ENCODE measurements around the gene GBE1.

Gene GBE1

DNA sequence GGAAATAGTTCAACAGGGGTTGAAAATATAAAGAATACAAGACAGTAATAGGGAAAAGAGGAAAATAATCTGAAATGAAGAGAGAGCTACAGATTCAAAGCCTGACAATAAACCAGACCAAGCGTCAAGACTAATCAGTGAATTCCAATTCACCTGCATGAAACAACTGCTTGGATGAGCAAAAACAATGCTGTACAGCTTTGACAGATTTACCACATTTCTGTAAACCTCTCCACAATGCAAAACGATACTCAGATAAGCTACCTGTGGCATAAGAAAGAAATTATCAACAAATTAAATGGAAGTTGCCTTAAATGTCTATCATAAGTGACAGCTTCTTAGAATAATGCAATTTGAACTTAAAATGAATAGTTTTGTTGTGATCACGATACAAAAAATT is 65.4 kb downstream of the GBE1 start:
- no peak for DNase-seq

DNA sequence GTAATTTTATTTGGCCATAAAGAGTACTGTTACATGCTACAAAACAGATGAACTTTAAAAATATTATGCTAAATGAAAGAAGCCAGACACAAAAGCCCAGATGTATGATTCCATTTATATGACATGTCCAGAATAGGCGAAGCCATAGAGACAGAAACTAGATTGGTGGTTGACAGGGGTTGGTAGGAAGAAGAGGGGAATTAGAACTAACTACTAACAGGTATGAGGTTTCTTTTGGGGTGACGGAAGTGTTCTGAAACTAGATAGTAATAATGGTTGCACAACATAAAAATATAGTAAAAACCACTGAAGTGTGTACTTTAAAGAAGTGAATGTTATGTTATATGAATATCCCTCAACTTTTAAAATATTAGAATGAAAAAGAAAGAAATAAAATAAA is 66.1 kb downstream of the GBE1 start:
- no peak for DNase-seq

DNA sequence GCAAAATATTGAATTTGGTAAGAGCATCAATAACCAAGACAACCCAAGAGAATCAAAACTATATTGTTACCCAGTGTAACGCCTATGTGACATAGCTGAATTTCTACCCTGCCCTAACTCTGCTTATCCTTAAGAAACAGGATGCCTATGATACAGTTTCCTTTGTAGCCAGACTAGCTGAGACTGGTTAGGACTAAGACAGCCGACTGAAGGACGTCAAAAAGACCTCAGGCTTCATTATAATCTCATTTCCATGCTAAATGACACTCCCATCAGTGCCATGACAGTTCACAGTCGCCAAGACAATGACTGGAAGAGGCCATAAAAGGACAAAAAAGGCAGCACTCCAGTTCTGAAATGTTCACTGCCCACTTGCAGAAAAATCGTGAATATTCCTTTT is 66.8 kb downstream of the GBE1 start:
- DNase-seq = no peak

GRCh38 chr3:81692766-81693165 is 68.7 kb downstream of the GBE1 start:
- no peak for DNase-seq

- no peak for DNase-seq
These were observed 71.8 kb downstream of the GBE1 start for GRCh38 chr3:81689617-81690016.

GRCh38 chr3:81684751-81685395 is 76.6 kb downstream of the GBE1 start:
- no peak for DNase-seq

DNA sequence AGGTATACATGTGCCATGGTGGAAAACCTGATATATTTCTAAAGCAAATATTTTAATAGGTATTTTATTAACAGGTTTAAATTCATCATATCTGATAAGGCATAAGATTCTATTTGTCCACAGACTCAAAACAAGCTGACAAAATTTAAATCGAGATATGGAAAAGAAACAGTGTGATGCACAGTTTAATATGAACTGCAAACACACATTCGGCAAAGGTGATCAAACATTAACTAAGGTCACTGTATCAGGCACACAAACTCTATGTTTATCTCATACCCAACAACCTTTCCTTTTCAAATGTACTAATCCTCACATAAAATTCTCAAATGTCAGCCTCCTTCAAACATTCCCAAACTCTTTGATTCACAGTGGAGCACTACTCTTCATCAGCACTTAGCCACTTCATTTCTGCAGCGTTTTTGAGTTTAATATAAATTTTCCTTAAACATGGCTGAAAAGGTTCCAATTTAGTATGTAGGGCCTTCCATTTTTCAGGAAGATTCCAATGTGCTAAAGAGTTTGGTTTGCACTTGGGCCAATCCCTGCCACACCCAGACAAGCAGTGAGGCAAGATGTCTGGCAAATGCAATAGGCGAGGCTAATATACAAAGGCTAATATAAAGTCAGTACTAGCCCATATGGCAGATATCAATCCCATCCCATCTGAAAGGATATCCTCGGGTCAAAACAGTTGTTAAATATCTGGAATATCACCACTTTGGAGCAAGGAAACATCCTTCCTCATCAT is 84.6 kb downstream of the GBE1 start:
- no peak for DNase-seq

GRCh38 chr3:81674690-81675089 is 86.8 kb downstream of the GBE1 start:
- DNase-seq = no peak

GRCh38 chr3:81668283-81668682 is 93.2 kb downstream of the GBE1 start:
- DNase-seq = no peak

- peak; percentile 46 to 54 for DNase-seq
These were observed 94.8 kb downstream of the GBE1 start for GRCh38 chr3:81666502-81667121.

DNA sequence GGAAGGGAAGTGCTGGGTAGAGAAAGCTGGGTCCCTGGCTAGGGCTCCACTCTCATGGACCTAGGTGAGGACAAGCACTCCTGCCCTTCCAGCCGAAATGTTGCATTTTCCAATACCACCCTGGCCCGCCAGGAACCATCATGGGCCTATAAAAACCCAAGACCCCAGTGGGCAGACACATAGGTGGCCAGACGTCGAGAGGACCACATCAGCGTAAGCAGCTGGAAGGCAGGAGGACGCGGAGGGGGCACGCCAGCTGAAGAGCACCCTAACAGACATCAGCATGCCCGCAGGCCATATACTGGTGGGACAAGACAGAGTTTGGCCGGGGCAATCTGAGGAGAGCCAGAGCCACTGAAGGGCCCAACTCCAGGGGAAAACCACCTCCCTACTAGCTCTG is 98.3 kb downstream of the GBE1 start:
- DNase-seq = no peak

DNA sequence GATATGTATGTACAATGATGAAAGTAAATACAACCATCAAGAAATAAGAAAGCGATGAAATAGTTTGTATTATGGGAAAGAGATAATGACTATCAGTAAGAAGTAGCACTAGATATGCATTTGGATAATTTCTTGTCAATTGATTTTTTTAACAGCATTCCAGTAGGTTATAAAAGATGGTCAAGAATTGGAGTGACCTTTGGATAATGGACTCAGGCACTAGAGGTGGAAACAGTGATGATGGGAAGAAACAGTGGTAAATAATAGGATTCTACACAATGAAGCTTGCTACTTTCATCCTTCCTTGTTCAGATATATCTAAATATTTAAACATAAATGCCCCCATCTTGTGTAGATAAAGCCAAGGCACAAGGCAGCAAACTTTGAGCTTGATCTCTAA is 101.4 kb downstream of the GBE1 start:
- no peak for DNase-seq

GRCh38 chr3:81658322-81658997 is 103.0 kb downstream of the GBE1 start:
- DNase-seq = no peak

- no peak for DNase-seq
These were observed 110.3 kb downstream of the GBE1 start for GRCh38 chr3:81651139-81651538.

DNA sequence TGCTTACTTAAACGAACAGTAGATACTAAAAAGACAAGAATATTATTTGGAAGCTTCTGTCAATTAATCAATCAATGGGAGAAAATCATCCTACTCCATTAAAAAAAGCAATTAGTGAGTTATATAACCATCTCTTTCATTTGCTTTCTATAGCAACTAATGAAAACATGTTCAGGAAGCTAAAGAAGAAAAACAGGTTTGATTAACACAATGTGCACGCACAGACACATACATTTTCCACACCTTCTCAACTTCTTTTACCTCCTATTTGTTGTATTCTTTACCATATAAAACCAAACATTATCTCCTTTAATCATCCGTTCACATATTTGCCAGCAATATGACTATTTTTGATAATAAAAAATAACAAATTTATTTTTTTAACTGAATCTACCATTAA is 111.3 kb downstream of the GBE1 start:
- no peak for DNase-seq

GRCh38 chr3:81645248-81645647 is 116.2 kb downstream of the GBE1 start:
- no peak for DNase-seq

- DNase-seq = peak; percentile 36 to 46
These were observed 117.7 kb downstream of the GBE1 start for GRCh38 chr3:81643721-81644120.

GRCh38 chr3:81638480-81638879 is 123.0 kb downstream of the GBE1 start:
- DNase-seq = no peak

GRCh38 chr3:81632659-81633058 is 128.8 kb downstream of the GBE1 start:
- no peak for DNase-seq

DNA sequence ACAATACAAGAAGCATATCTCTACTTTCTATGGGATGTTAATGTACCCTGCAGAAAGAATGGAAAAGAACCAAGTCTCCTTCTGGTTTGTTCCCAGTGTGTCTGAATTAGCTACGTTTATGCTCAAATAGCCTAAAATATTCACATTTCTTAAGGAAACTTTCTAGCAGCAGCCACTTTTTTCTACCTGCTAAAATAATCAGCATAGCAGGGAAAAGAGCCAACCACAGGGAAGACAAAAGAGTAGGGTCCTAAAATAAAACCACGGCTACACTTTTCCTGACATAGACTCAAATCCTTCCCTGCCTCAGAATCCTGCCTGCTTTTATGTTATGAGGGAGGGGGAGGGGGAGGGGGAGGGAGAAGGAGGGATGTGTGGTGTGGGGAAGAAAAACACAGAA is 136.7 kb downstream of the GBE1 start:
- DNase-seq = no peak

- no peak for DNase-seq
These were observed 139.1 kb downstream of the GBE1 start for GRCh38 chr3:81622395-81622794.

GRCh38 chr3:81621277-81621676 is 140.2 kb downstream of the GBE1 start:
- DNase-seq = no peak

DNA sequence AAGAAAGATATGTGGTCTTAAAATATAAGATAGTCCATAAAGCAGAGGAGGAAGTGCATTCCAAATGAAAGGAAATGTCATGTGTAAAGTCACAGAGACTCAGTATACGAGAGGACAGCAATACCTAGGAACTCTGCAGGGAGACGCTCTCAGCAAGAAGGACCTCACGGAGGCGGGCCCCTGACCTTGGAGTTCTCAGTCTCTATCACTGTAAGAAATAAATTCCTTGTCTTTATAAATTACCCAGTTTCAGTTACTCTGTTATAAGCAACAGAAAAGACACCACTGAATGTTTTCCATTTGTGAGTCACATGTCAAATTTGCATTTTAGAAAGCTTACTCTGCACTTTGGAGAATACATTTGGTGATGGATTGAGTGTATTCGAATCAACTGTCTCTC is 140.6 kb downstream of the GBE1 start:
- DNase-seq = no peak

GRCh38 chr3:81612768-81613167 is 148.7 kb downstream of the GBE1 start:
- DNase-seq = no peak
